ENCODE results near the gene GANC.

The GANC gene

GRCh38 chr15:42373936-42374335 lies 100.9 kb downstream of the GANC start:
- no peak overlapping the region for H3K9ac ChIP-seq (ENCODE audit: low read depth, low read length, poor library complexity, severe bottlenecking)
- H3K4me3 ChIP-seq (ENCODE audit: low read length, poor library complexity, severe bottlenecking), result no peak overlapping the region
- H3K4me1 ChIP-seq (ENCODE audit: insufficient read depth, low read length, poor library complexity, severe bottlenecking), result peaks cover 3% of the 10 kb centered on the region
- no peaks in the 10 kb centered on the region for H3K9me2 ChIP-seq (replicated peaks; ENCODE audit: low read depth, low read length)
- no peaks in the 10 kb centered on the region for H3K79me2 ChIP-seq (ENCODE audit: insufficient read depth, low read length)
- H3K4me2 ChIP-seq (ENCODE audit: low read depth, low read length, poor library complexity, severe bottlenecking), result no peak overlapping the region
- no peaks in the 10 kb centered on the region for H3K36me3 ChIP-seq (ENCODE audit: insufficient read depth, low read length)
- no peaks in the 10 kb centered on the region for H3K27me3 ChIP-seq (ENCODE audit: insufficient read depth, low read length, poor library complexity, severe bottlenecking)
- H3K9me3 ChIP-seq (ENCODE audit: insufficient read depth, low read depth, low read length), result no peaks in the 10 kb centered on the region; the same call in 1 of the 2 replicates
- no peaks in the 10 kb centered on the region for H3F3A ChIP-seq (ENCODE audit: low read depth)
- no peaks in the 10 kb centered on the region for H4K20me1 ChIP-seq (ENCODE audit: insufficient read depth, low read length, poor library complexity, severe bottlenecking)
- no peak for TF ChIP-seq EZH2phosphoT487 (IDR thresholded peaks at IDR 0.05; ENCODE audit: borderline replicate concordance)
- TF ChIP-seq, protein P1, sequence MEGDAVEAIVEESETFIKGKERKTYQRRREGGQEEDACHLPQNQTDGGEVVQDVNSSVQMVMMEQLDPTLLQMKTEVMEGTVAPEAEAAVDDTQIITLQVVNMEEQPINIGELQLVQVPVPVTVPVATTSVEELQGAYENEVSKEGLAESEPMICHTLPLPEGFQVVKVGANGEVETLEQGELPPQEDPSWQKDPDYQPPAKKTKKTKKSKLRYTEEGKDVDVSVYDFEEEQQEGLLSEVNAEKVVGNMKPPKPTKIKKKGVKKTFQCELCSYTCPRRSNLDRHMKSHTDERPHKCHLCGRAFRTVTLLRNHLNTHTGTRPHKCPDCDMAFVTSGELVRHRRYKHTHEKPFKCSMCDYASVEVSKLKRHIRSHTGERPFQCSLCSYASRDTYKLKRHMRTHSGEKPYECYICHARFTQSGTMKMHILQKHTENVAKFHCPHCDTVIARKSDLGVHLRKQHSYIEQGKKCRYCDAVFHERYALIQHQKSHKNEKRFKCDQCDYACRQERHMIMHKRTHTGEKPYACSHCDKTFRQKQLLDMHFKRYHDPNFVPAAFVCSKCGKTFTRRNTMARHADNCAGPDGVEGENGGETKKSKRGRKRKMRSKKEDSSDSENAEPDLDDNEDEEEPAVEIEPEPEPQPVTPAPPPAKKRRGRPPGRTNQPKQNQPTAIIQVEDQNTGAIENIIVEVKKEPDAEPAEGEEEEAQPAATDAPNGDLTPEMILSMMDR (conservative IDR thresholded peaks at IDR 0.05; ENCODE audit: low read length), result no peak
- no peak overlapping the region for H2AFZ ChIP-seq (ENCODE audit: low read length)

- H3K27me3 ChIP-seq (ENCODE audit: insufficient read depth, low read length, poor library complexity, severe bottlenecking), result no peaks in the 10 kb centered on the region
- no peak overlapping the region for H3K9ac ChIP-seq (ENCODE audit: low read depth, low read length, poor library complexity, severe bottlenecking)
- no peaks in the 10 kb centered on the region for H3F3A ChIP-seq (ENCODE audit: low read depth)
- no peaks in the 10 kb centered on the region for H3K79me2 ChIP-seq (ENCODE audit: insufficient read depth, low read length)
- no peaks in the 10 kb centered on the region for H3K9me2 ChIP-seq (replicated peaks; ENCODE audit: low read depth, low read length)
- no peak overlapping the region for H3K4me2 ChIP-seq (ENCODE audit: low read depth, low read length, poor library complexity, severe bottlenecking)
- H4K20me1 ChIP-seq (ENCODE audit: insufficient read depth, low read length, poor library complexity, severe bottlenecking), result no peaks in the 10 kb centered on the region
- H3K4me3 ChIP-seq (ENCODE audit: low read length, poor library complexity, severe bottlenecking), result no peak overlapping the region
- TF ChIP-seq, protein P1 (conservative IDR thresholded peaks at IDR 0.05; ENCODE audit: low read length), result no peak
- no peak for TF ChIP-seq EZH2phosphoT487 (IDR thresholded peaks at IDR 0.05; ENCODE audit: borderline replicate concordance)
- no peaks in the 10 kb centered on the region for H3K36me3 ChIP-seq (ENCODE audit: insufficient read depth, low read length)
- no peak overlapping the region for H2AFZ ChIP-seq (ENCODE audit: low read length)
- no peaks in the 10 kb centered on the region; the same call in 1 of the 2 replicates for H3K9me3 ChIP-seq (ENCODE audit: insufficient read depth, low read depth, low read length)
- peaks cover 3% of the 10 kb centered on the region for H3K4me1 ChIP-seq (ENCODE audit: insufficient read depth, low read length, poor library complexity, severe bottlenecking)
Measured at GRCh38 chr15:42374810-42375209, 101.8 kb downstream of the GANC start.

DNA sequence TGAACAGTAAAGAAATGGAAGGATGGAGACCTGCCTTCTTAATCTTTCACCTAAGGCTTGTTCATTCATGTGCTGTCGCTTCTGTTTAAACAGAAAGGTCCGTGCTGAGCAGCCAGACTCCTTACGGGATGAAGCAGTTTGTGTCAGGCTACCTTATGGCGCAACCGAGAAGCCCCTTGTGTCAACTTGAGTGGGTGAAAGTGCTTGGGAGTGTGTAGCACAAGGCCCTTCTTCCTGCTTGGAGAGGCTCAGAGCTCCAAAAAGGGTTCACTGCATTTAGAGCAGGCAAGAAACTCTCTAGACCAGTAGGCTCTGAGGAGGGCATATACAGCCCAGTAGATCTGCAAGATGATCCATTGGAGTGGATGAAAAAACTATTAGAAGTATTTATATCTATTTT lies 102.3 kb downstream of the GANC start:
- no peaks in the 10 kb centered on the region for H4K20me1 ChIP-seq (ENCODE audit: insufficient read depth, low read length, poor library complexity, severe bottlenecking)
- H3K4me2 ChIP-seq (ENCODE audit: low read depth, low read length, poor library complexity, severe bottlenecking), result no peak overlapping the region
- H3K27me3 ChIP-seq (ENCODE audit: insufficient read depth, low read length, poor library complexity, severe bottlenecking), result no peaks in the 10 kb centered on the region
- H3K79me2 ChIP-seq (ENCODE audit: insufficient read depth, low read length), result no peaks in the 10 kb centered on the region
- no peaks in the 10 kb centered on the region for H3F3A ChIP-seq (ENCODE audit: low read depth)
- H3K9ac ChIP-seq (ENCODE audit: low read depth, low read length, poor library complexity, severe bottlenecking), result no peak overlapping the region
- H3K9me2 ChIP-seq (replicated peaks; ENCODE audit: low read depth, low read length), result no peaks in the 10 kb centered on the region
- no peak overlapping the region for H2AFZ ChIP-seq (ENCODE audit: low read length)
- no peak for TF ChIP-seq EZH2phosphoT487 (IDR thresholded peaks at IDR 0.05; ENCODE audit: borderline replicate concordance)
- TF ChIP-seq, protein P1 (conservative IDR thresholded peaks at IDR 0.05; ENCODE audit: low read length), result no peak
- no peaks in the 10 kb centered on the region for H3K36me3 ChIP-seq (ENCODE audit: insufficient read depth, low read length)
- no peaks in the 10 kb centered on the region; the same call in 1 of the 2 replicates for H3K9me3 ChIP-seq (ENCODE audit: insufficient read depth, low read depth, low read length)
- peaks cover 3% of the 10 kb centered on the region for H3K4me1 ChIP-seq (ENCODE audit: insufficient read depth, low read length, poor library complexity, severe bottlenecking)
- H3K4me3 ChIP-seq (ENCODE audit: low read length, poor library complexity, severe bottlenecking), result no peak overlapping the region
